Activated T-cell treated with anti-CD3 and anti-CD28 coated beads for 4 hours (primary cell): Measurements from ENCODE around the gene NEURL3.
"Not testable (repeated sequence)": the region's sequence is repeated elsewhere in the genome, so short reads cannot be mapped to it uniquely, and the experiment has no call there.

ENCODE experiments used
- DNase-seq: peaks from one replicate; pipeline ENCODE4 v3.0.0-alpha.2; 2020

The NEURL3 gene

GRCh38 chr2:96477458-96477857, 27.7 kb downstream of the NEURL3 start:
- DNase-seq: no peak

- no peak for DNase-seq
Observed at GRCh38 chr2:96471772-96472171, 33.4 kb downstream of the NEURL3 start.

- DNase-seq: peak; percentile 39
Observed at GRCh38 chr2:96470636-96471035, 34.5 kb downstream of the NEURL3 start.

DNA sequence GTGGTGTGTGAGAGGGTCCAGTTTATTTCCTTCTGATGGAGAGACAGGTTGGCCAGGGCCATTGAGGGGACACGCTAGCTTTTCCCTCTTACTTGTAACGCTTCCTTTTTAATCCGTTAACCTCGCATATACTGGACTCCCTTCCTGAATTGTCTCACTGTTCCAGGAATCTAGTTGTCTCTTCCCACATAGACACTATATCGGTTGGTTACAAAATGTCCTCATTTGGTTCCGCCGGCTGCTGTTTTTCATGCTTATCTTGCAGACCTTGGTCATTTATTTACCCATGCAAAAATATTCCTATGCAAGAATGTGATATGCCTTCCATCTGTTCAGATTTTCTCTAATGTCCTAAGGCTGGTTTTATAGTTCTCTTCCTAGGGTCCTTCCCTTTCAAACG, 35.0 kb downstream of the NEURL3 start:
- no peak for DNase-seq

- DNase-seq: no peak
Observed at GRCh38 chr2:96468904-96469303, 36.3 kb downstream of the NEURL3 start.

DNA sequence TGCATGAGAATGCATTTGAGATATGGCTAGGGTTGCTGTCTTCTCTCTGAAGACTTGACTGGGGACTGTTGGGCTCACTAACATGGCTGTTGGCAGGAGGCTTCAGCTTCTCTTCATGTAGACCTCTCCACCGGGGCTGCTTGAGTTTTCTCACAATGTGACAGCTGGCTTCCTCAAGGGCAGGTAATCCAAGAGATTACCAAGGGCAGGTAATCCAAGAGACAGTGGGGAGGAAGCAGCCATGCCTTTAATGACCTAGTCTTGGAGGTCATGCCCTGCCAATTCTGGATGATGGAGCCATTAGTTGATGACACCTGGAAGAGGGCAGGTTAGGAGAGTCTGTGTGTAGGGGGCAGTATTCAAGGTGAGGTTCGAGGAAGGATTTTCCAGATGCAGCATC, 40.5 kb downstream of the NEURL3 start:
- no peak for DNase-seq

GRCh38 chr2:96464061-96464460, 41.1 kb downstream of the NEURL3 start:
- no peak for DNase-seq

DNA sequence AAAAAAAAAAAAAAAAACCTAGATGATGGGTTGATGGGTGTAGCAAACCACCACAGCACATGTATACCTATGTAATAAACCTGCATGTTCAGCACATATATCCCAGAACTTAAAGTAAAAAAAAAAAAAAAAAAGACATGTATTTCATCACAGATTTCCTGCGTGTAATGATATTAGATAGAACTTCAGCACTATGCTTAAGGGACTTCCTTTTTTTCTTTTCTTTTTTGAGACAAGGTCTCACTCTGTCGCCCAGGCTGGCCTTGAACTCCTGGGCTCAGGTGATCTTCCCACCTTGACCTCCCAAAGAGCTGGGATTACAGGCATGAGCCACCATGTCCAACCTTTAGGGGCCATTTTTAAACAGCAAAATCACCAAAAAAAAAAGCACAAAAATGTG, 42.0 kb downstream of the NEURL3 start:
- DNase-seq: no peak

DNA sequence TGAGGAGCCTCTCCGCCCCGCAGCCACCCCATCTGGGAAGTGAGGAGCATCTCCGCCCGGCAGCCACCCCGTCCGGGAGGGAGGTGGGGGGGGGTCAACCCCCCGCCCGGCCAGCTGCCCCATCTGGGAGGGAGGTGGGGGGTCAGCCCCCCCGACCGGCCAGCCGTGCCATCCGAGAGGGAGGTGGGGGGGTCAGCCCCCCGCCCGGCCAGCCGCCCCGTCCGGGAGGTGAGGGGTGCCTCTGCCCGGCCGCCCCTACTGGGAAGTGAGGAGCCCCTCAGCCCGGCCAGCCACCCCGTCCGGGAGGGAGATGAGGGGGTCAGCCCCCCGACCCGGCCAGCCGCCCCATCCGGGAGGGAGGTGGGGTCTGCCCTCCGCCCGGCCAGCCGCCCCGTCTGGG, 43.5 kb downstream of the NEURL3 start:
- DNase-seq: not testable (repeated sequence)

GRCh38 chr2:96452053-96452452, 53.1 kb downstream of the NEURL3 start:
- no peak for DNase-seq

GRCh38 chr2:96449637-96450036, 55.5 kb downstream of the NEURL3 start:
- no peak for DNase-seq

GRCh38 chr2:96449174-96449573, 56.0 kb downstream of the NEURL3 start:
- DNase-seq: no peak

DNA sequence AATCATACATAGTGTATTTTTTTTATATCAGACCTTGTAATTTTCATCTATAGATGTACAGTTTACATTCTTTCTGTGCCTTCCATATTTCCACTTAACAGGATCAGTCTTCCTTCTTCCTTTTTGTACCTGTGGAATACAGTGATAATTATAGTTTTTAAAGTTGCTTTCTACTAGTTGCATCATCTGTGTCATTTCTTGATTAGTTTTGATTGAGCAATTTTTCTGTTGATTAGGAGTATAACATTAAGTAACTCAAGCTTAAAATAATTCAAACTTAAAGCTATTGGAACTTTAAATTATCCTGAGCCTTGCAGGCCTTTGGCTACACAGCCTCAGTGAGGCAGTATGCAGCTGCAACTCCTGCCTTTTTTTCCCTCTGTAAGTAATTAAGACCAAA, 57.4 kb downstream of the NEURL3 start:
- DNase-seq: no peak
